ENCODE data around the gene NXPE2. TPM values are rescaled to one million over a fixed set of nuclear protein-coding genes. Genes with fewer than 3 reads are reported as not detected.

The NXPE2 gene
- total RNA-seq, 1 donor from 2014 or later, result 0.11 TPM

Other genes starting within 250 kb of the NXPE2 start
- 179 and 181 TPM in 2 replicates for gene REXO2, start 239.1 kb upstream of the NXPE2 start, total RNA-seq
- not detected in 2 replicates for gene NXPE1, start 118.6 kb upstream of the NXPE2 start, total RNA-seq
- not detected in 2 replicates for gene NXPE4, start 82.7 kb upstream of the NXPE2 start, total RNA-seq

Measured in astrocyte (in vitro differentiated cells and primary cell).